NCI-H146 treated with DMSO at 0.1 percent for 48 hours (cell line): Measurements from ENCODE around the gene PLXNA4.
"Not testable (repeated sequence)": the region's sequence is repeated elsewhere in the genome, so short reads cannot be mapped to it uniquely, and the experiment has no call there.

Experiments used
- DNase-seq: peaks from one replicate; lab custom pipeline; 2025; ENCODE audit not compliant: unreplicated experiment; lab: John Stamatoyannopoulos, UW

The PLXNA4 gene

GRCh38 chr7:132575982-132576720, at the start of gene PLXNA4:
TSS of gene PLXNA4 (minus strand) at chr7:132576470. CDS start at chr7:132508693, 67,777 bp downstream.
- no peak for DNase-seq

- no peak for DNase-seq
Measured at GRCh38 chr7:132625651-132626050, 49.4 kb upstream of the PLXNA4 start.

GRCh38 chr7:132622081-132622480, 45.8 kb upstream of the PLXNA4 start:
- no peak for DNase-seq

- DNase-seq = no peak
Measured at GRCh38 chr7:132619967-132620366, 43.7 kb upstream of the PLXNA4 start.

- DNase-seq = no peak
Measured at GRCh38 chr7:132618956-132619305, 42.7 kb upstream of the PLXNA4 start.

- no peak for DNase-seq
Measured at GRCh38 chr7:132618271-132618955, 42.1 kb upstream of the PLXNA4 start.

- no peak for DNase-seq
Measured at GRCh38 chr7:132614428-132615318, 38.4 kb upstream of the PLXNA4 start.

- no peak for DNase-seq
Measured at GRCh38 chr7:132613737-132614136, 37.5 kb upstream of the PLXNA4 start.

- no peak for DNase-seq
Measured at GRCh38 chr7:132610995-132611394, 34.7 kb upstream of the PLXNA4 start.

- DNase-seq = no peak
Measured at GRCh38 chr7:132609906-132610520, 33.7 kb upstream of the PLXNA4 start.

- no peak for DNase-seq
Measured at GRCh38 chr7:132609222-132609621, 33.0 kb upstream of the PLXNA4 start.

- DNase-seq = no peak
Measured at GRCh38 chr7:132608523-132608922, 32.3 kb upstream of the PLXNA4 start.

GRCh38 chr7:132607656-132608055, 31.4 kb upstream of the PLXNA4 start:
- DNase-seq = no peak

- no peak for DNase-seq
Measured at GRCh38 chr7:132604121-132604520, 27.9 kb upstream of the PLXNA4 start.

- DNase-seq = no peak
Measured at GRCh38 chr7:132603220-132603833, 27.1 kb upstream of the PLXNA4 start.

- no peak for DNase-seq
Measured at GRCh38 chr7:132601783-132602182, 25.5 kb upstream of the PLXNA4 start.

- DNase-seq = no peak
Measured at GRCh38 chr7:132596588-132596987, 20.3 kb upstream of the PLXNA4 start.

- DNase-seq = not testable (repeated sequence)
Measured at GRCh38 chr7:132594741-132595140, 18.5 kb upstream of the PLXNA4 start.

- DNase-seq = no peak
Measured at GRCh38 chr7:132592936-132593335, 16.7 kb upstream of the PLXNA4 start.

GRCh38 chr7:132592231-132592920, 16.1 kb upstream of the PLXNA4 start:
- no peak for DNase-seq
